Measurements from ENCODE around the gene AARS2.
"Not testable (repeated sequence)": the region's sequence is repeated elsewhere in the genome, so short reads cannot be mapped to it uniquely, and the experiment has no call there.

AARS2 gene

GRCh38 chr6:44312901-44313788, at the start of gene AARS2:
Gene AARS2 (minus strand): TSS chr6:44313347. CDS start chr6:44313323, 24 bp downstream.
- peak; percentile 91 for DNase-seq

- no peak for DNase-seq
Measured at GRCh38 chr6:44361947-44362346, 48.8 kb upstream of the AARS2 start.

- DNase-seq: no peak
Measured at GRCh38 chr6:44359973-44360372, 46.8 kb upstream of the AARS2 start.

- DNase-seq: no peak
Measured at GRCh38 chr6:44356487-44356886, 43.3 kb upstream of the AARS2 start.

- no peak for DNase-seq
Measured at GRCh38 chr6:44355640-44356039, 42.5 kb upstream of the AARS2 start.

GRCh38 chr6:44353336-44353735, 40.2 kb upstream of the AARS2 start:
- no peak for DNase-seq

GRCh38 chr6:44352259-44352658, 39.1 kb upstream of the AARS2 start:
- no peak for DNase-seq

- DNase-seq: not testable (repeated sequence)
Measured at GRCh38 chr6:44350650-44350994, 37.5 kb upstream of the AARS2 start.

GRCh38 chr6:44349904-44350649, 36.9 kb upstream of the AARS2 start:
- DNase-seq: no peak

- DNase-seq: not testable (repeated sequence)
Measured at GRCh38 chr6:44346818-44347217, 33.7 kb upstream of the AARS2 start.

- DNase-seq: no peak
Measured at GRCh38 chr6:44342489-44342888, 29.3 kb upstream of the AARS2 start, which contains the start of gene SPATS1. Gene SPATS1 (plus strand): TSS chr6:44342650. CDS start chr6:44343096, 446 bp downstream.

- no peak for DNase-seq
Measured at GRCh38 chr6:44342052-44342451, 28.9 kb upstream of the AARS2 start.

- no peak for DNase-seq
Measured at GRCh38 chr6:44341095-44341890, 28.1 kb upstream of the AARS2 start.

GRCh38 chr6:44339763-44340625, 26.8 kb upstream of the AARS2 start:
- peak; percentile 34 for DNase-seq

- no peak for DNase-seq
Measured at GRCh38 chr6:44339301-44339700, 26.2 kb upstream of the AARS2 start.

GRCh38 chr6:44338228-44339122, 25.3 kb upstream of the AARS2 start:
- peak; percentile 68 for DNase-seq

GRCh38 chr6:44335631-44336030, 22.5 kb upstream of the AARS2 start:
- DNase-seq: no peak

- DNase-seq: no peak
Measured at GRCh38 chr6:44333942-44334341, 20.8 kb upstream of the AARS2 start.

- DNase-seq: no peak
Measured at GRCh38 chr6:44333273-44333919, 20.2 kb upstream of the AARS2 start.

- DNase-seq: no peak
Measured at GRCh38 chr6:44332585-44332984, 19.4 kb upstream of the AARS2 start.

GRCh38 chr6:44329858-44330257, 16.7 kb upstream of the AARS2 start:
- no peak for DNase-seq

All from stimulated activated CD4-positive, alpha-beta T cell treated with anti-CD3 and anti-CD28 coated beads, Interleukin-1b, Interleukin-23, amount 100 ng/mL, for 48 hours (primary cell).